Measurements from ENCODE around the gene KRTAP12-4. TPM values are rescaled to one million over a fixed set of nuclear protein-coding genes. Genes with fewer than 3 reads are reported as not detected.
A peak's percentile ranks its signal among the peaks of the same experiment; 100 is the strongest.

Gene KRTAP12-4
- total and polyA plus RNA-seq, 2 experiments from 2014 or later, result not detected

DNA sequence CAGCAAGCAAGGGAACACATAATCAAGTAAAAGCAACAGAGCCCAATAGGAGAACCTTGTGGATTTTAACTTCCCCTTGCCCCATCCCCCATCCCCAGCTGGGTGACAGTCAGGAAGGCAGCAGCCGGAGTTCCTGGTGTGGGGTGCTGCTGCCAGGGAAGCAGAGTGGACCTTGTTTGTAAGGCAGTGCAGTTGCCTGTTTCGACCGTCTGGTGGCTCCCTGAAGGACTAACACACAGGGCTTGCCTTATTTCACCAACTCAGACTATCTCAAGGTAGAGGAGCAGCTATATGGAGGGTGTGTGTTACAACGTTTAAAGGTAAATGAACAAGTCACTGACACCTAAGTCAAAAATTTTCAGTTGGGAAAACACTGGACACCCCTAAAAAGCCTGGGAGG, 36.0 kb downstream of the KRTAP12-4 start:
- Histone ChIP-seq H3K9me2 (ENCODE audit: insufficient read depth) (no peaks in the 10 kb centered on the region), H3K27ac (no peak overlapping the region), H3K4me2 (ENCODE audit: unreplicated experiment) (no peak overlapping the region), H3K27me3 (replicated peaks; ENCODE audit: insufficient read depth) (no peaks in the 10 kb centered on the region; the same call in 1 of the 2 replicates), H3K36me3 (ENCODE audit: low read depth) (no peaks in the 10 kb centered on the region), H3K9ac (no peak overlapping the region), H2AFZ (no peak overlapping the region), H3K4me3 (no peak overlapping the region), H3K9me3 (ENCODE audit: low read depth) (no peaks in the 10 kb centered on the region), H4K20me1 (ENCODE audit: insufficient read depth) (no peaks in the 10 kb centered on the region), H3K79me2 (ENCODE audit: insufficient read depth) (no peaks in the 10 kb centered on the region), H3K4me1 (ENCODE audit: insufficient read depth) (no peaks in the 10 kb centered on the region), H3F3A (ENCODE audit: insufficient read depth) (no peaks in the 10 kb centered on the region)
- in situ Hi-C loops (cut with MboI), result no loop called here
- WGBS, 2 experiments (ENCODE audit: low coverage in 1 of 2, low lambda C conversion rate in 2 of 2, missing lambda C conversion rate in 2 of 2), result 3 to 6% methylated on average over 4 of the region's 4 CpGs
- peak; percentile 38 for DNase-seq
- no peak for TF ChIP-seq EZH2 (IDR thresholded peaks at IDR 0.05; ENCODE audit: insufficient read depth, poor library complexity, severe bottlenecking)
- TF ChIP-seq EZH2phosphoT487 (IDR thresholded peaks at IDR 0.05; ENCODE audit: insufficient read depth, low read depth), result no peak

DNA sequence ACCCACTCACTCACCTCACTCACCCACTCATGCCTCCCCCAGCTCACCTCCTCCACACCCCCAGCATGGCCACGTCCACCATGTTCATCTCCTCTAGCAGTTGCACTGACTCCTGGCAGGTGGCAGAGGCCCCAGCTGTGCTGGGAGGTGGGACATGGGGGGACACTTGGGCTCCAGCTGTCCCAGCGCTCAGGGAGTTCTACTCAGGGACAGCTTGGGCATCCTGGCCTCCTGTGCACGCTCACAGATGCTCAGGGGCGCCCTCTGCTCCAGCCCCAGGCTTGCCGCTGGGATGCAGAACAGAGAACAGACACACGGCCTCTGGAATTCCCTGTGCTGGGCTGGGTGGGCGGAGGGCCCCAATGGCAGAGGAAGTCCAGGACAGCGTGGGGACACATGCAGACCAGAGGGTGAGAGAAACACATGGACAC, 37.4 kb downstream of the KRTAP12-4 start:
- Histone ChIP-seq H3K4me3 (no peak overlapping the region), H3K4me1 (ENCODE audit: insufficient read depth) (no peaks in the 10 kb centered on the region), H3K9me2 (ENCODE audit: insufficient read depth) (no peaks in the 10 kb centered on the region), H3K4me2 (ENCODE audit: unreplicated experiment) (no peak overlapping the region), H3K27ac (no peak overlapping the region), H3K79me2 (ENCODE audit: insufficient read depth) (no peaks in the 10 kb centered on the region), H3K36me3 (ENCODE audit: low read depth) (no peaks in the 10 kb centered on the region), H3K9ac (no peak overlapping the region), H3K9me3 (ENCODE audit: low read depth) (no peaks in the 10 kb centered on the region), H3K27me3 (replicated peaks; ENCODE audit: insufficient read depth) (no peaks in the 10 kb centered on the region; the same call in 1 of the 2 replicates), H4K20me1 (ENCODE audit: insufficient read depth) (no peaks in the 10 kb centered on the region), H3F3A (ENCODE audit: insufficient read depth) (no peaks in the 10 kb centered on the region), H2AFZ (no peak overlapping the region)
- no peak for TF ChIP-seq EZH2phosphoT487 (IDR thresholded peaks at IDR 0.05; ENCODE audit: insufficient read depth, low read depth)
- TF ChIP-seq EZH2 (IDR thresholded peaks at IDR 0.05; ENCODE audit: insufficient read depth, poor library complexity, severe bottlenecking), result no peak
- 9 to 11% methylated on average over 8 of the region's 8 CpGs for WGBS, 2 experiments (ENCODE audit: low coverage in 1 of 2, low lambda C conversion rate in 2 of 2, missing lambda C conversion rate in 2 of 2)
- in situ Hi-C loops (cut with MboI), result no loop called here
- DNase-seq, result no peak

DNA sequence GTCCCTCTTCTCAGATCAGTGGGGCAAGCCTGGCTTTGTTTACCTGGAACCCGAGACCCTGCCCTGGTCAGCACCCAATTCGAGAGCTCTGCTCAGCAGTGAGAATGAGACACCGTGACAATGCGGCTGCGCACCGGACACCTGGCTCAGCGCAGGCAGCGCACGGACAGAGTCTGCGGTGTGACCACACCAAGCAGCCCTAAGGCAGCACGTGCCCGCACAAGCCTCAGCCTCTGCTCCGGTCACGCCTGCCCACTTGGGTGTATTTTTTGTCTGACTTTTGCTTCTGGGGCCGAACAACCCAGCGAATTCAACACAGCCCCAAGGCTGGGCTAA, 37.9 kb downstream of the KRTAP12-4 start:
- Histone ChIP-seq H3K9me3 (ENCODE audit: low read depth) (no peaks in the 10 kb centered on the region), H3K9me2 (ENCODE audit: insufficient read depth) (no peaks in the 10 kb centered on the region), H3K27me3 (replicated peaks; ENCODE audit: insufficient read depth) (no peaks in the 10 kb centered on the region; the same call in 1 of the 2 replicates), H4K20me1 (ENCODE audit: insufficient read depth) (no peaks in the 10 kb centered on the region), H2AFZ (no peak overlapping the region), H3K4me3 (no peak overlapping the region), H3K79me2 (ENCODE audit: insufficient read depth) (no peaks in the 10 kb centered on the region), H3K36me3 (ENCODE audit: low read depth) (no peaks in the 10 kb centered on the region), H3F3A (ENCODE audit: insufficient read depth) (no peaks in the 10 kb centered on the region), H3K4me1 (ENCODE audit: insufficient read depth) (no peaks in the 10 kb centered on the region), H3K9ac (no peak overlapping the region), H3K27ac (no peak overlapping the region), H3K4me2 (ENCODE audit: unreplicated experiment) (no peak overlapping the region)
- in situ Hi-C loops (cut with MboI), result no loop called here
- WGBS, 2 experiments (ENCODE audit: low coverage in 1 of 2, low lambda C conversion rate in 2 of 2, missing lambda C conversion rate in 2 of 2), result 50 to 55% methylated on average over 16 of the region's 16 CpGs
- TF ChIP-seq EZH2phosphoT487 (IDR thresholded peaks at IDR 0.05; ENCODE audit: insufficient read depth, low read depth) (no peak), EZH2 (IDR thresholded peaks at IDR 0.05; ENCODE audit: insufficient read depth, poor library complexity, severe bottlenecking) (no peak)
- no peak for DNase-seq

DNA sequence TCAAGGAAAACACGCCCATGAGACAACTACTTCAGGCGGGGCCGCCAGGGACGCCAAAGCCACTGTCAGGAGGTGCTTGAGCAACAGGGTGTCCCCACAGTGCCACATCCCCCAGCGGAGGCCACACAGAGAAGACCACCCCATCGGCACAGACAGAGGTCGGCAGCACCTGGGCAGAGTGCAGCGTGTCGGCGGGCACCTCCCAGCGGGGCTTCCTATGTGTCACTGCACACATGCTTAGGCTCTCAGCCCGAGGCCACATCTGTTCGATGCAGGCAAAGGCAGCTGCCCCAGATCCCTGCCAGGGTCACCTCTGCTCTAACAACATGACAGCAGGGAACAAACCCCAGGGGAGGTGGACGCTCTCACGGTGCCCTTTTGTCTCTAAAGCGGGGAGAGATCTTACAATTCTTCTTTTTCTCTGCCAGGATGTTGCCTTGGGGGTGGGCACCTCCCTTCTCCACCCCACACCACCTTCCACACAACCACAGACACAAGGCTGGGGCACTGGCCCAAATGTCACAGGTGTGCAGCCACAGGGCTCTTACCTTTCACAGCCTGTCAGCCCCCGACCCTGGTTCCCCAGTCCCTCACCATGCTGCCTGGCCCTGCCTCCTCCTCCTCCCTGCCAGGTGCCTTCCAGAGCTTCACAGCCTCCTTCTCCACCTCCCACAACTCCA, 38.4 kb downstream of the KRTAP12-4 start:
- no peak overlapping the region for H3K27ac ChIP-seq
- H3K9me3 ChIP-seq (ENCODE audit: low read depth), result no peaks in the 10 kb centered on the region
- H3K79me2 ChIP-seq (ENCODE audit: insufficient read depth), result no peaks in the 10 kb centered on the region
- no peaks in the 10 kb centered on the region for H3F3A ChIP-seq (ENCODE audit: insufficient read depth)
- H4K20me1 ChIP-seq (ENCODE audit: insufficient read depth), result no peaks in the 10 kb centered on the region
- no peaks in the 10 kb centered on the region for H3K9me2 ChIP-seq (ENCODE audit: insufficient read depth)
- no peak overlapping the region for H3K4me3 ChIP-seq
- no peaks in the 10 kb centered on the region for H3K4me1 ChIP-seq (ENCODE audit: insufficient read depth)
- 30 to 34% methylated on average over 16 to 17 of the region's 17 CpGs for WGBS, 2 experiments (ENCODE audit: low coverage in 1 of 2, low lambda C conversion rate in 2 of 2, missing lambda C conversion rate in 2 of 2)
- no peak for DNase-seq
- no peak overlapping the region for H3K9ac ChIP-seq
- no peak overlapping the region for H3K4me2 ChIP-seq (ENCODE audit: unreplicated experiment)
- no peak for TF ChIP-seq EZH2phosphoT487 (IDR thresholded peaks at IDR 0.05; ENCODE audit: insufficient read depth, low read depth)
- no peak for TF ChIP-seq EZH2 (IDR thresholded peaks at IDR 0.05; ENCODE audit: insufficient read depth, poor library complexity, severe bottlenecking)
- no peaks in the 10 kb centered on the region; the same call in 1 of the 2 replicates for H3K27me3 ChIP-seq (replicated peaks; ENCODE audit: insufficient read depth)
- H2AFZ ChIP-seq, result no peak overlapping the region
- in situ Hi-C loops (cut with MboI), result no loop called here
- no peaks in the 10 kb centered on the region for H3K36me3 ChIP-seq (ENCODE audit: low read depth)
